Germinal center (tissue), 1 donor: ENCODE results near the gene WDFY4.

Experiments used
- DNase-seq: peaks from one replicate; pipeline ENCODE4 v3.0.0; 2012; ENCODE audit warnings: mixed read lengths, low spot score

The WDFY4 gene

DNA sequence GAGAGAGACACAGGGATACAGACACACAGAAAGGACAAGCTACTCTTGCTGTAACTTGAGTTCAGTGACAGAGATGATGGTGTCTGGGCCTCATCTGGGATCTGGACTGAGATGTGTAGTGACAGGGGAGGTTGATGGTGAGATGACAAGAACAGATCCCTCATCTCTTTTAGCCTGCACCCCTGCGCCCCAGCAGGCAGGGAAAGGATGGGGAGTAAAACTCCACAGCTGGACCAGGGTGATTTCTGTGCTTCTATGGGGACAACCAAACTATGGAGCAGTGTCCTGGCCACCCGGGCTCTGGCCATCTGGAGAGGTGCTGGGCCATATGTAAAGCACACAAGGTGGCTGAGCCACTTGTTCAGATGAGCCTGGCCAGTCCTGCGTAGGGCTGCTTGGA lies 259.5 kb downstream of the WDFY4 start:
- DNase-seq: no peak

DNA sequence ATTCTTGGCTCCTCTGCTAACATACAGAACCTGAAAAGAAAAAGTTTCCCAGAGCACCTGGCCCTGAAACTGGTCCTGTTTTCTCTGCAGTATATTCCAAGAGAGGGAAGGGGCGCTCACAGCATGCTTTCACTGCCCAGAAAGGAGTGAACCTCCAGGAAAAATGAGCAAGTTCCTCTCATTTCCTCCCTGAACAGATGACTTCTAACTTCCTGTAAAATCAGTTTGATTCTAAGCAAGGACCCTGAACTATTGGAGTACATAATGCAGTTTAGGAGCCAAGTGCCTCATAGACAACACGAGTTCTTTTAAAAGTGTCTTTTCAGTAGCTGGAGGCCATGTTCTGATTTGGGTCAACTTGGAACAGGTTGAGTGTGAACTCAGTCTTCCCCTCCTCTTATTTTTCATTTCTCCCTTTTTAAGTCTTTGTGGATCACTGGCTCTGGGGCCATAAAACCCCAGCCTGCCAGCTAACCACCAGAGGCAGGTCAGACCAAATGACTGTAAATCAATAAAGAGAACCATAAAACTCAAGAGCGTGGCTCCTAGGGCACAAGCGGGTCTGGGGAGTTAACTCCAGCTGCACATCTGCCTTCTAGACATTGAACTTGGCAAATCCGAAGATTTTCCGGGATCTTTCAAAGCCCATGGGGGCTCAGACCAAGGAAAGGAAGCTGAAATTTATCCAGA lies 260.9 kb downstream of the WDFY4 start:
- DNase-seq: no peak

DNA sequence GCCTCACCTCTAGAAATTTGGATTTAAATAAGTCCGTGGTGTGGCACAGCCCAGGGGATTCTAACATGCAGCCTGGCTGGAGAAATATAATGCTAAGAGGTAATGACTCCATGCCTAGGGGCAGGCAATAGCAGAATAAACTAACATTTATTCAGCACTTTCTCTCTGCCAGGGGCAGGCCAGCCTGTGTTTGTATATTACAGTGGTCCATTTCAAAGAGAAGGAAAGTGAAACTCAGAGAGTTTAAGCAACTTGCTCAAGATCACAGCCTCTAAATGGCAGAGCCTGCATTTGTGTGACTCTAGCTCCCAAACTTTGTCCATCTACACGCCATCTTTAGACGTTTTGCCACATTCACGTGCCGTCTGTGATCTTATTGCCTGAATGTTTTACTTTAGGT lies 261.7 kb downstream of the WDFY4 start:
- no peak for DNase-seq

DNA sequence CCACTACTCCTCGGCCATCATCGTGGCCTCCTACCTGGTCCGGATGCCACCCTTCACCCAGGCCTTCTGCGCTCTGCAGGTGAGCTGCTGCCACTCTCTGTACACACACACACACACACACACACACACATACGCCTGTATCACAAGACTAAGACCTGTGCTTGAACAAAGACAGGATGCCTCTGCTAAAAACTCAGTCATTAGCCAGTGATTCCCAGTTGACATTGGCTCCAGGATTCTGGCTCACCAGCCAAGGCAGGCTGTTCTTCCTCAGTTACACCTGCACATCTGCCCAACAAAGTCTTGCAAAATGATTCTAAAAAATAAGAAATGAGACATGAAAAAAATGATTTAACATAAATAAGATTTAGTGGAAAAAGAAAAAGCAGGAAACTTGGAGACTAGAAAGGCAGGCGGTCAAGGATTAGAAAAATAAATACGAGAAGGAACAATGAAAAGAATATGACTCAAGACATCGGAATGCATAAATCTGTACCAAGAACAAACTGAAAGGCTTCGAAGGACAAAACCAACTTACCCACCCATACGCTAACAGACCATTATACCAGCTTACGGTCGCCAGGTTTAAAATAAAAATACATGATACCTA lies 262.3 kb downstream of the WDFY4 start:
- no peak for DNase-seq

DNA sequence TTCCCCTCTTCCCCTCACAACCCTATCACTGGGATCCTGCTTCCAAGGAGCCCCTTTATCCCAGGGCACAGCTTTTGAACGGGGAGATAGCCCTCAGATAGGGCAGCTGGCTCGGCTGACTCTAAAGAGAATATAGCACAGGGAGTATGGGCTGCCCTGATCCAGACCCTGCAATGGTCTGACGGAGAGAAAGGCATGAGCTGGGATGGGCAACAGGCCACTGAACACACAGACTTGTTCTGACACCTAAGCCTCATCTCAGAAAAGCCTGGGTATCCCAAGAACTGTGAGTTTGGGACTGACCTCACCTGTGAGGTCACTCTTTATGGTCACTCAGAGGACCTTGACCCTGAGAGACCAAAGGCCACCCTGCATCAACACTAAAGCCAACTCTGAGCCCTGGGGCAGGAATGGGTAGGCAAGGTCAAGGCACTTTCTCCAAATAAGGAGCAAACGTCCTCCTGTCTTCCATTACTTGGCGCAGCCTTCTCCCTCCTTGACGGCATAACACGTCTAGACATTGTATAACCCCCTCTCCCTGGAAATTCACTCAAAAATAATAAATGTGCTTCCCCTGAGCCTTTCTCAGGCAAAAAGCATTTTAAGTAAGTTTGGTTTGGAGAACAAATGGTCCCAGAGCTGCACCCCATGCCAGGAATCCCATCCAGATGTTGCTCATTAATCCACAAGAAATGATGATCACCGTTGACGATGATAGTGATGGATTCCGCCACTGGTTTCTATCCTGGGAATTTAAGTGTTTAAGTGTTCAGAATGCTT lies 263.2 kb downstream of the WDFY4 start:
- no peak for DNase-seq

DNA sequence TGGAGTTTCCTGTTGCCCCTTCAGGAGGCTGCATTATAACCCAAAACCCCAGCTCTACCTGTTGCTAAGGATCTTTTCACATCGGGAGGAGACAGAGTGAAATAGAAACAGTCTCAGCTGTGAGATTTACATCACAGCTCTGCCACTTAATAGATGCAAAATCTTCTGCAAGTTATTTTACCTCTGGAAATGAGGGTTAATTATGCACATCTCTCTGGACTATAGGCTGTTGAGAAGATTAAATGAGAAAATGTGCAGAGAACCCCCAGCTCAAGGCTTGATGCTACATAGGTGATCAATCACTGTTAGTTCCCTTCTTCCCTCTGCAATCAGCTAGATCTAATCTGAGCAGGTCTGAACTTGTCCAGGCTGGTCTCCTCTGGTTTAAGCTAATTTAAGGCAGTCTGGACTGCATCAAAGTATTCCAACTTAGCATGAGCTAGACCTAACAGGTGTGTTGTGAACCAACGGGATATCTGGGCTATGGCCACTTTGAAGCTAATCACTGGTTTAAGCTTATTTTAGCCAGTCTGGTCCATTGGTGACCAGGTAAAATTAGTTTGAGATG lies 263.9 kb downstream of the WDFY4 start:
- no peak for DNase-seq

DNA sequence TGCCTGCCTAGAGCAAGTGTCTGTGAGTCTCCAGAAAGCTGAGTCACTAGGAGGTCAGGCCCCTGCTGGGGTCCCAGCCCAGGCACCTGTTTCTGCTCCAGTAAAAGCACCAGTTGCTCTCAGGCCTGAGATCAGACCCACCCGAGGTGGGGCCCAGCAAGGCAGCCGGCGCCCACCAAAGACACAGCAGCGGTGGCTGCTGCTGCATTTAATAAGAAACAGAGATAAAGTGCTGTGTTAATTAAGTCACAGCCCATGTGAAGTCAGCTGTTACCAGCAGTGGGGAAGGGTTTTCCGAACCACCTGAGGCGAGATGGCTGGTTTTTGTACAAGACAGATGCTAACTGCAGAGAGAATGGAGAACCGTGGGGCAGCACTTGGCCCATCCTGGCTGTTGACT lies 267.0 kb downstream of the WDFY4 start:
- no peak for DNase-seq

DNA sequence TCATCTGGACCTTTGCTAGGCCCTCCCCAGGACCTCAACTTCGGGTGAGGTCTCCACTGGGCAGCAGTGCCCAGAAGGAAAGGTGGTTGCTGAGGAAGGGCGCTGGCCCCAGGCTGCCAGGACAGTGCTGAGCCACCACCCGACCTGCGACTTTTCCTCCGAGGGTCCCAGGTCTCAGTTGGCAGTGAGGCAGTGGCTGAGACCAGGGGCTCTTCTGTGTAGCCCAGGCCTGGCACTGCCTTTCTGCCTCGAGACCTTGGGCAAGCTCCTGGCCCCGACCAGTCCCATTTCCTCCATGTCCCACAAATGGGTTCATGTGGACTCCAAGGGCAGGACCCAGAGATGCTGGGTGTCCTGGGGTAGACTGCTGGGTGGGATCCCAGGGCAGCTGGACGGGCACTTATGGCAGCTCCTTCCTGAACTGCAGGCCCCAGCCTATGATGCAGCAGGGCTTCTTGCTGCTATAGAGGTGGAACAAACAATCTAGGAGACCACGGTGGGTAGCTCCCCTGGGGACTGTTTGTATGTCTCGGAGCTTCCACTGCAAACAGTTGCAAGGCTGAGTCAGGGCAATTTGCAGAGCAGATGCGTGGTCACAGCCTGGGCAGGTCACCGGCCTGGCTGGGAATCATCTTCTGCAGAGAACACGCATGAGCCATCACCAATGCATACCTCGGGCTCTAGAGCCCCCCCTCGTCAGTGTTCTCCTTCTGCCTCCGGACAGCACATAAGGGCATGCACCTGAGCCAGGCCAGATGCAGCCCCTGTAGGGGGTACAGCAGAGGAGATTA lies 272.9 kb downstream of the WDFY4 start:
- DNase-seq: no peak

DNA sequence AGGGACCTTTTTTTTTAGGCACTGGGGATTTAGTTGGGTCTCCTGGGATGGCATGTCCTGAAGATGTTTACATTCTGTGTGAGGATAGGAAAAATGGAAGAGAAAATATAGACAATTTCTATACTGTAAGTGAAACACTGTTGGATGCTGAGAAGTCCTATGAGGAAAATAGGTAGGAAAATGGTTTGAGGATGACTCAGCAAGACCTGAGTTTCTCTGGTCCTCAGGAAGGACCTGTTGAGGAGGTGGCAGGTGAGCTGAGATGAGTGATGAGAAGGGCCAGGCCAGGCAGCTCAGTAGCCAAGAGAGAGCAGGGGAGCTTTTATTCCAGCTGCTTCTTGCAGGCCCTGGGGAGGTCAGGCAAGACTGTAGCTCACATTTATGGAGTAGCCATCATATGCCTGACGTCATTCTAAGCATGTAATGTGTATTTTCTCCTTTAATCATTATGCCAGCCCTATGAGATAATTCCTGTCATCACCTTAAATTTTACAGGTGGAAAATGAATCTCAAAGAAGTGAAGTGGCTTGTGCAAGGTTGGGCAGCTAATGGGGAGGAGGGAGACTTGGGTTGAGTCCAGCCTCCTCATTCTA lies 274.0 kb downstream of the WDFY4 start:
- no peak for DNase-seq

DNA sequence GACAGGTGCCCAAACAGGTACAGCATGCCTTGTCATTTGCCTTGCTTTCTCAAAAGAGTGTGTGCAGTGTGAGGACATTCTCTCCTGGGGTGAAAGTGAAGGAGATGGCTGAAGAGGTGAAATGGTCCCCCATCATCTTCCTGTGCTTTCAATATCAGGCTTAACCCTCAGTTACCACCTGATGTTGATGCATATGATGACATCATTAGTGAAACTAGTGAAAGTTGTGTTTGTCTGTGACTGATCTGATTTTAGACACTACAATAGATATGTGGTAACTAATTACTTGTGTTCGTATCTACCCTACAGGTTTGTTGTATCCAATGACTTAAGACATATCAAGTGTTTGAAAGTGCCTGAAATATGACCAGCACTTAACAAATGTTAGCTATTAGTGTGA lies 279.4 kb downstream of the WDFY4 start:
- DNase-seq: no peak

DNA sequence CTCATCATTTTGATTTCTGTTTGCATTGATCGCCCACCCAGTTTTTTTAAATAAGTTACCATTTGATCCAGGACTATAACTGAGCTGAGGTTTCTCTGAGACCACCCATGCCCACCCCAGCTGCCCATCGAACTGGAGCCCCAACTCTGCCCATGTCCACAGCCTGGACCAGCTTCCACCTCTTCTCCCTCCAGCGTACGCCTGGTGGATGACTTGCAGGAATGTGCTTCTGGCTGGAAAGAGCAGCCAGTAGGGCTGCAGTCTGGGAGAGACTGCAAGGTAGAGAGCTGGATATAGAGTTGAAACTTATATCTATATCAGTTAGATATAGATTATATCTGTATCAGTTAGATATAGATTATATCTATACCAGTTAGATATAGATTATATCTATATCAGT lies 280.8 kb downstream of the WDFY4 start:
- DNase-seq: no peak

DNA sequence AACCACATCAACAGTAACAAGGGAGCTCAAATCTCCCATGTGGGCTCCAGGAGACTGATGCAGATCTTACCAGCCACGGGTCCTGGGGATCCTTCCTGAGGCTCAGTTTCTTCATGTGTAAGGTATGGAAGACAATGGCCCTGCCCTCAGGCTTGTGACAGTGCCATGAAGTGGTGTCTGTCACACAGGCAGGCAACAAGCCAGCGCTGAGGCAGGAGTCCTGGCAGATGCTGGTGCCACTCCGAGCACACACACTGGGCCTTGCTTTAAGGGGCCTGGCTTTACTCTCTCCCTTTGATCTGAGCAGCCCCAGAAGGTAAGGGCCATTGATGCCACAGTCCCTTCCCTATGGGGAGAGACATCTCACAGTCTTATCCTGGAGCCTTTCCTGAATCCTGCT lies 283.4 kb downstream of the WDFY4 start:
- no peak for DNase-seq

DNA sequence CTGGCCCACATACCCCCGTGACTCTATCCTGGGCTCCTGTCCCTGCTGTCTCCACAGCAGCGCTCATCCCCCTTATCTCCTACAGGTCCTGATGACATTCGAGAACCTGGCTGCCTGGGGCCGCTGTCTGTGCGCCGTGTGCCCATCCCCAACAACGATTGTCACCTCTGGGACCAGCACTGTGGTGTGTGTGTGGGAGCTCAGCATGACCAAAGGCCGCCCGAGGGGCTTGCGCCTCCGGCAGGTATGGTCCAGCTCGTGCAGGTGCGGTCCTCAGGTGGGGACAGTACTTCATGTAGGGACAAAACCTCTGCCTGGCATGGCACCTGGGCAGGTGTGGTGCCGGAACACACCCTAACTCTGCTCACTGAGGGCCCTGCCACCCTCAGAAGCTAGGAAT lies 285.4 kb downstream of the WDFY4 start:
- DNase-seq: no peak

DNA sequence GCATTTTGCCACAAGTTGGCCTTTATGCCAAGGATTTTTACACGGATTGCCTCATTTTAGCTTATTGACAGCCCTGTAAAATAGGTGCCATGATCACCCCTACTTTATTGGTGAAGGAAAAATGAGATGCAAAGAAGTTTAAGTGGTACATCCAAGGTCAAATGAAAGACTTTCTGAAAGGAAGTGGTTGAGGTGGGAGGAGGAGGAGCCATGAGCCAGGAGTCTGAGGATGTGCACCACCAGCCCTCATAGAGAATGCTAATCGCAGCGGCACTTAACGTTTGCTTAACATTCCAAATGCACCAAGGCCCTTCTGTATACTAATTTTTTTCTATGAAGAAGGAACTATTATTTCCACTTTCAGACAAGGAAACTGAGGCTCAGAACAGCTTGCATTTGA lies 286.0 kb downstream of the WDFY4 start:
- DNase-seq: no peak

DNA sequence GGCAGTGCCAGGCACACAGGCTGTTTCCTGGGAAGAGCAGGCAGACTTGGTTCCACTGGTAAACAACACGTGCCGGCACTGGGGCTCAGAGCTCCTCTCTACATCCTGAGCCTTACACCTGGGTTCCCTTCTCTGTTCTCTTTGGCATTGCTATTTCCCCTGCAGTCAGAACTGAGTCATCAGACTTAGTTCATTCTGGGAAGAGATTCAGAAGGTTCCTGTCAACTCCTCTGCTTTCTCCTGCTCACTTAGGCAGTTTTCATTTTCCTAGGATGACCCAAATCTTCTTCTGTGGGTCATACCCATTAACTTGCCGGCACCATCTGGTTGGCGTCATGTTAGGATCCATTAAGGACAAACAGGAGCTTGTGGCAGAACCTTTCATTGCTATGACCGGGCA lies 288.4 kb downstream of the WDFY4 start:
- DNase-seq: no peak

DNA sequence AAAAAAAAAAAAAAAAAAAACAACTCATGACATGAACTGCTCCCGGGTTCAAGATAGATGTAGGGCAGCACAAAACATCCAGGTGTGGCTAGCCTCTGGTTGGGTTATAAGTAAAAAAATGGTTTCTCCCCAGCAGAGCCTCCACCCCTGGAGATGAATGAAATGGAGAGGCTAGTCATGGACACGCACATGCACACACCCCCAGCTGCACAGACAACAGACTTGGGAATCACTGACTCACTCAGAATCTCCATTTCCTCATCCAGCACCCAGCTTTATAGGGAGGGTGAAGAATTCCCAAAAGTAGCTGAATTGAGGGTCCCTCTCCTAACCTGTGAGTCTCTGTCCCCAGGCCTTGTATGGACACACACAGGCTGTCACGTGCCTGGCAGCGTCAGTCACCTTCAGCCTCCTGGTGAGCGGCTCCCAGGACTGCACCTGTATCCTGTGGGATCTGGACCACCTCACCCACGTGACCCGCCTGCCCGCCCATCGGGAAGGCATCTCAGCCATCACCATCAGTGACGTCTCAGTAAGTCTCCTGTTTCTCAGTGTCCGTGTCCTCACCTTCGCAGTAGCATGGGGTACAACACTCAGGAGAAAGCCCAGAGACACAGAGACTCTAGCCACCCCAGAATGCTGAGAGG lies 290.0 kb downstream of the WDFY4 start:
- no peak for DNase-seq

DNA sequence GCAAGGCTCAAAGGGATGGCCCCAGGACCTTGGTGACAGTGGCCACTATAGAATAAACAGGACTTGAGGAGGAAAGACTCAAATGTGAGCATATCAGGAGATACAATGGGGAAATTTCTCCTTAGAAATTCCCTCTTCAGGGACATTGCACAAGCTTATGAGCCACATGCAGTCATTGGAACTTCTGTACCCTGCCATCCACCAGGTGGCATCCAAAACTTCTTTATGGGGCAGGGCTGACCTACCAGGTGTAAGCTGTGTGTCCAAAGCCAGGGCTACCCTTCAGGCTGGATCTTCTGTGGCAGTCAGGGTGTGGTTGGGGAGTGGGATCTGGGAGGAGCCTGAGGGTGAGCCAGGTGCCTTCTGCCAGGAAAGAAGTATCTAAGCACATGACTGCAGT lies 291.5 kb downstream of the WDFY4 start:
- no peak for DNase-seq

DNA sequence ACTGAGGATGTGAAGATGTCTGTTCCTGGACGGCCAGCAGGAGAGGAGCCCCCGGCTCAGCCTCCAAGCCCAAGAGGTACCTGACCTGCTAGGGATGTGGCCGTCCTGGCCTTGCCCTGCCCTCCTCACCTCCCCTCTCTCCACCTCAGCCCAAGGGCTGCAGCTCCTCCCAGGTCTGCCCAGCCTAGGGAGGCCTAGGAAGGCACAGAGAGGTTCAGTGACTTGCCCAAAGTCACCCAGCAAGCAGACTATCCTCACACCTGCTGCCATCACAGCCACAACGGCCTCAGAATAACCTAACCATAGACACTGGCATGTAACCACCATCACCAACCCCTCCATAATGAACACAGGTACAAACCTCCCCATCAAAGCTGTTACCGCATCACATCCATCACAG lies 293.6 kb downstream of the WDFY4 start:
- no peak for DNase-seq

DNA sequence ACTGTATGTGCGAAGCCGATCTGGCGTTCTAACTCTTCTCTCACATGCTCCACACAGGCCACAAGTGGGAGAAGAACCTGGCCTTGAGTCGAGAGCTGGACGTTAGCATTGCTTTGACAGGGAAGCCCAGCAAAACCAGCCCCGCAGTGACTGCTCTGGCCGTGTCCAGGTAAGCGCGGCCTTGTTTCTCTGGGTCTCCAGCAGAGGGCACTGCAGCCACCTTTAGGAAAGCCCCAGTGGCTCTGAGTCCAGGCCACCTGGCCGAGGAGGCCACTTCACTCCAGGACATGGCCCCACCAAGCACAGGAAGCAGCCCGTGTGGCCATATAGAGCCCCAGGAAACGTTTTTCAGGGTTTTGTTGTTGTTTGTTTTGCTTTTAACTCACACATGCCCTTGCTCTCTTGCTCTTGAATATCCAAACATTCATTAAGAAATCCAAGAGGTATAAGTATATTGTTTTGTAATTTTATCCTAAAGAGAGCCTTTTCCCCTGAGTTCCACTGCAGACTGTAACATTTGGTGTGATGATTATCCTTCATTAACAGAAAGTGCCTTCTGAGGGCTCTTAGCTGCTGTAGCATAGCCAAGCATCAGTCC lies 296.7 kb downstream of the WDFY4 start:
- peak; percentile 41 for DNase-seq

DNA sequence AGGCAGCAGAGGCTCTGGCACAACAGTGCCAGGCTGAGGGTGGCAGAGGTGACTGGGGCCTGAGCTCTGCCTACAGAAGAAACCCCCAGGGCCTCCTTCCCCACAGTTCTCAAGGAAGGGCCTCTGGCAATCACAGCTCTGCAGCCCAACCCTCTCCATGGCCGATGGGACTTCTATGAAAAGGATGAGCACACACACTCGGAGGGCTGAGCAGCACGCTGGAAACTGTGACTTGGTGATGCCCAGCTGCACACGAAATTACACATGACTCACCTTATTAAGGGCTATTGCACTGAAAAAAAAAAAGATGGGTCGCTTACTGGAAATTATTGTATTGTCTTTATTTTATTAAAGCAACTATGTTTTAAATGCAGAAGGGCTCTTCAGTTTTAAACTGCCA lies 297.9 kb downstream of the WDFY4 start:
- no peak for DNase-seq
